ENCODE measurements around the gene TRIP10. TPM values are rescaled to one million over a fixed set of nuclear protein-coding genes. Genes with fewer than 3 reads are reported as not detected.

The TRIP10 gene
- total and polyA plus RNA-seq, 2 of the 4 experiments (the other 2 are of a cell fraction) = 39.1 to 47.0 TPM

DNA sequence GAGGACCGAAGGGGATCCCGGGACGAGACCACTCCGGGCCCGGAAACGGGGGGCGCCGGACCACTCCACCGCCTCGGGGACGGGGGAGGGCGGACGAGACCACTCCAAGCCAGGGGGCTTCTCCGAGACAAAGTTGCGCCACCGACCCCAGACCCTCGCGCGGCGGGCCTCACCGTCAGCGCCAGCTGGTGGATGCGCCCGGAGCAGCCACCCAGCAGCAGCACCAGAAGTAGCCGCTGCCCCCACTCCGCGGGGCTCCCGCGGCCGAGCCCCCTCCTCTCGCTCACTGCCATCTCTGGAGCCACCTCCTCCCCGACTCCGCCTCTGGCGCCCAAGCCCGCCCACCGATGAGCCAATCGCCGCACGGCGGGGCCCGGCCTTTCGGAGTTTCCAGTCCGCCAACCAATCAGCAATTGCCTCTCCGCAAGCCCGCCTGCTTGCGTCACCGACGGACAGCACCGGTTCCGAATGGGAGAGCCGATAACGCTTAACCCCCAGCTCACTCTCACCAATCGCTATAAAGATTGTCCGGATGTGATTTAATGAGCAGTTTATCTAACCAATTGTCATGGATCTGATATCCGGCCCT, 2.1 kb upstream of the TRIP10 start, which contains the start of gene GPR108:
GPR108 (minus strand) TSS at position 297 of the 589 bp plus-strand sequence; CDS start at position 293, 4 bp downstream.
- Histone ChIP-seq H3K27ac (ENCODE audit: insufficient read depth, low read length) (peak within 1 kb of the TSS; percentile 89), H3K4me1 (ENCODE audit: control insufficient read depth, insufficient read depth, low read length) (peaks cover 13% of the 10 kb centered on the region), H3K14ac (replicated peaks; ENCODE audit: low read depth, low read length) (peak within 1 kb of the TSS; percentile 90), H2AFZ (replicated peaks; ENCODE audit: low read length, poor library complexity) (peak within 1 kb of the TSS; percentile 99), H4K20me1 (ENCODE audit: insufficient read depth, low read length) (no peaks in the 10 kb centered on the region), H3K56ac (ENCODE audit: extremely low read depth, insufficient read depth, low read length) (peak within 1 kb of the TSS; percentile 76), H4K8ac (ENCODE audit: low read depth in 2 of 2, low read length in 2 of 2) (peak within 1 kb of the TSS; percentile 67 to 92), H3K4me3 (ENCODE audit: insufficient read depth, low read depth, low read length) (peak within 1 kb of the TSS; percentile 58), H3K23ac (ENCODE audit: low read depth, low read length) (peak within 1 kb of the TSS; percentile 92), H3K27me3 (ENCODE audit: control insufficient read depth, insufficient read depth, low read length) (no peaks in the 10 kb centered on the region), H3K4ac (ENCODE audit: low read depth, low read length) (peak within 1 kb of the TSS; percentile 88), H3K18ac (ENCODE audit: low read depth, low read length) (peak within 1 kb of the TSS; percentile 30; the same call in 1 of the 2 replicates), H3K79me1 (ENCODE audit: low read depth in 1 of 2, low read length in 2 of 2) (peaks cover 0 to 53% of the 10 kb centered on the region in 2 experiments), H2BK120ac (ENCODE audit: low read depth, low read length) (peak within 1 kb of the TSS; percentile 80), H3K4me2 (ENCODE audit: low read depth, low read length) (peak within 1 kb of the TSS; percentile 85), H3K9me1 (ENCODE audit: insufficient read depth, low read length) (peaks cover 7% of the 10 kb centered on the region; the same call in 1 of the 2 replicates), H3K9ac (ENCODE audit: low read depth, low read length) (peak within 1 kb of the TSS; percentile 66), H2AK5ac (ENCODE audit: low read depth, low read length) (peak within 1 kb of the TSS; percentile 72), H3K36me3 (ENCODE audit: control insufficient read depth, insufficient read depth, low read length) (peaks cover 5% of the 10 kb centered on the region; the same call in 1 of the 2 replicates), H4K5ac (ENCODE audit: low read depth, low read length) (peak within 1 kb of the TSS; percentile 55), H2BK5ac (ENCODE audit: low read depth, low read length, poor library complexity, severe bottlenecking) (peak within 1 kb of the TSS; percentile 95), H2BK20ac (ENCODE audit: low read depth, low read length) (peak within 1 kb of the TSS; percentile 56; the same call in 1 of the 2 replicates), H2AK9ac (replicated peaks; ENCODE audit: low read depth, low read length, poor library complexity) (peak within 1 kb of the TSS; percentile 98), H3K9me3 (ENCODE audit: control insufficient read depth, insufficient read depth, low read length) (no peaks in the 10 kb centered on the region), H2BK15ac (ENCODE audit: low read depth, low read length) (peak within 1 kb of the TSS; percentile 3; the same call in 1 of the 3 replicates), H4K91ac (ENCODE audit: insufficient read depth, low read depth, low read length) (peak within 1 kb of the TSS; percentile 68)
- BruUV-seq (replicated peaks) = no TSS peak
- intact Hi-C loops (cut with micrococcal nuclease) (loop anchor here (1.0 to 10.0 kb wide), 7 partner anchors 205 to 610 kb away; partner anchors contain the start of genes ALKBH7, KHSRP, TNFSF9 and ZNF557), in situ Hi-C loops (cut with MboI; ENCODE audit: low sequenced_read_pairs) (loop anchor here (10.0 kb wide), 2 partner anchors 127 to 223 kb away; no protein-coding TSS in a partner anchor), dilution Hi-C loops (cut with HindIII; ENCODE audit: low sequenced_read_pairs, unreplicated experiment) (no loop called here)
- POLR2A ChIA-PET (ENCODE audit: unreplicated experiment) = no interaction called here
- ATAC-seq (ENCODE audit: low read depth) (peak; percentile 75), DNase-seq (peak; percentile 100)
- 0% methylated on average over 29 of the region's 55 CpGs; no CpG with 5 or more reads in 1 of the 2 experiments for WGBS, 2 experiments (ENCODE audit: extremely low coverage in 2 of 2, insufficient read length in 1 of 2)
- CTCF ChIA-PET = interaction anchor here (0.6 to 3.6 kb wide), 4 partner anchors 16 to 357 kb away, joined by 3 to 25 read pairs (median 4); no protein-coding TSS in a partner anchor
- TF ChIP-seq RAD21 (IDR thresholded peaks at IDR 0.05; ENCODE audit: low read length) = no peak
- peak; percentile 100; the same call in 1 of the 2 replicates for TF ChIP-seq CHD1 (IDR thresholded peaks at IDR 0.05; ENCODE audit: low read depth, low read length)
- TF ChIP-seq RFX5 (IDR thresholded peaks at IDR 0.05; ENCODE audit: low read depth, low read length) = peak; percentile 41; the same call in 1 of the 2 replicates
- no peak for TF ChIP-seq RCOR1 (IDR thresholded peaks at IDR 0.05; ENCODE audit: insufficient replicate concordance, low read length)
- TF ChIP-seq BHLHE40 (IDR thresholded peaks at IDR 0.05; ENCODE audit: low read depth, low read length) = peak; percentile 99
- peak; percentile 98 for TF ChIP-seq MAZ (IDR thresholded peaks at IDR 0.05; ENCODE audit: borderline replicate concordance, low read depth, low read length)
- TF ChIP-seq CTCF (conservative IDR thresholded peaks at IDR 0.05; ENCODE audit: low read depth, low read length) = no peak
- TF ChIP-seq FOS (IDR thresholded peaks at IDR 0.05; ENCODE audit: low read depth, low read length) = peak; percentile 88; the same call in 1 of the 2 replicates
- TF ChIP-seq SMC3 (IDR thresholded peaks at IDR 0.05; ENCODE audit: low read depth, low read length) = no peak
- peak; percentile 88 for TF ChIP-seq CEBPB (IDR thresholded peaks at IDR 0.05; ENCODE audit: low read depth, low read length)
